Mammary epithelial cell (primary cell): ENCODE results near the gene CEL.

Source experiments
- CTCF ChIP-seq, 2 donors: IDR thresholded peaks in 1 of 2; conservative IDR thresholded peaks in 1 of 2; 2 replicates each; pipeline ENCODE4 v1.5.1; 2011 to 2012; ENCODE audit warnings: inconsistent platforms in 2 of 2, low read length in 2 of 2, mild to moderate bottlenecking in 2 of 2, control low read depth in 1 of 2, low read depth in 1 of 2; ENCODE audit not compliant: insufficient read depth in 1 of 2; ENCODE audit errors: extremely low read depth in 1 of 2
- EZH2 ChIP-seq: IDR thresholded peaks from 2 replicates; pipeline ENCODE4 v1.6.1; 2012; ENCODE audit warnings: low read length, inconsistent platforms, borderline replicate concordance

DNA sequence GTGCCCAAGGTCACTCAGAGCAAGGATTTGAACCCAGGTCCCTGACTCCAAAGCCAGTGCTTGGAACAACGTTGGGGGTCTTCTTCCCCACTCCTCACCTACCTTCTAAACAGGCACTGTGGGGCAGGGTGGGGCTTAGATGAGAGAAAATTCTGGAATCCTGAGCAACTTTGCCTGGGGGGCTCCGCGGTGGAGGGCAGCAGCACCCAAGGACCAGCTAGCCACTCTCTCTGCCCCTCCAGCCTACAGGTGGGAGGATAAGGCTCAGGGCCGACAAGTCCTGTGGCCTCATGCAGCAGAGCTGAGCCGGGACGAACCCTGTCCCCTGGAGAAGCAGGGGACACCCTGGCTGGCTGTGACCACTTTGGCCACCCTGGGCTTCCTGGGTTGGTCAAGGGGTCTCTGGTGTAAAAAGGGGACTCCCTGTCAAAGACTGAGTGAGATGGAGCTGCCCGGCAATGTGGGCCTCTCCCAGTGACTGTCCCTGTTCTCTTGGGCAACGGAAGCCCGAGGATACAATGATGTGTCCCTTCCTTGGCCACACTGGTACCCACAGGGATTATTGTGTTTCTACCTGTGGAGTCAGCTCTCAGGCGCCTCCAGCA, 26.5 kb downstream of the CEL start:
- TF ChIP-seq CTCF (conservative IDR thresholded peaks at IDR 0.05 in 1 of 2, IDR thresholded peaks at IDR 0.05 in 1 of 2; ENCODE audit: extremely low read depth in 1 of 2, insufficient read depth in 1 of 2, low read depth in 1 of 2, low read length in 2 of 2) (no peak), EZH2 (no peak)
